Measurements from ENCODE around the gene CYBC1. TPM values are rescaled to one million over a fixed set of nuclear protein-coding genes. Genes with fewer than 3 reads are reported as not detected.
A peak's percentile ranks its signal among the peaks of the same experiment; 100 is the strongest.

The CYBC1 gene
- total RNA-seq, 1 donor from 2014 or later: 30.6 TPM

DNA sequence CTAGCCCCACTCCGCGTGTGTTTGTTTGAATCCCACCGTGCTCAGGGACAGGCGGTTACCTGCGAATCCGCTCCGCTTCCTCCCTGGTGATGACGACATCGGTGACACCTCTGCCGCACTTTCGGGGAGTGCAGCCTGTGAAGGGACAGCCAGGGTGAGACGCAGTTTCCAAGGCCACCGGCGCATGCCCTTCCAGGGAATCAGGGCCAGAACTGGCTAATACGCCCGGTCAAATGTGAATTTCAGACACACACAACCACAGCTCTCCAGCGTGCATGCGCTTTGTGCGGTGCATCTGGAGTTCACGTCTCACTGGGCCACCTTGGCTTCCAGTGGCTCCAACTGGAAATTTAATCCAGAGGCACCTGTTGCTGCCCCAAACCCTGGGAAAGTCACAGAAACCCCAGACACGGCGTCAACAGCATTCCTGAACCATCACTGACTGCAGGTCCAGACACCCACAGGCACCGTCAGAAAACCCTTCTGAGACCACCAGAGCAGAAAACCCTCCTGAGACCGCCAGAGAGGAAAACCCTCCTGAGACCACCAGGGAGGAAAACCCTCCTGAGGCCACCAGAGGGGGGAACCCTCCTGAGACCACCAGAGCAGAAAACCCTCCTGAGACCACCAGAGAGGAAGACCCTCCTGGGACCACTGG lies 39.0 kb downstream of the CYBC1 start:
- no peak for DNase-seq (ENCODE audit: low read depth in 2 of 2)

DNA sequence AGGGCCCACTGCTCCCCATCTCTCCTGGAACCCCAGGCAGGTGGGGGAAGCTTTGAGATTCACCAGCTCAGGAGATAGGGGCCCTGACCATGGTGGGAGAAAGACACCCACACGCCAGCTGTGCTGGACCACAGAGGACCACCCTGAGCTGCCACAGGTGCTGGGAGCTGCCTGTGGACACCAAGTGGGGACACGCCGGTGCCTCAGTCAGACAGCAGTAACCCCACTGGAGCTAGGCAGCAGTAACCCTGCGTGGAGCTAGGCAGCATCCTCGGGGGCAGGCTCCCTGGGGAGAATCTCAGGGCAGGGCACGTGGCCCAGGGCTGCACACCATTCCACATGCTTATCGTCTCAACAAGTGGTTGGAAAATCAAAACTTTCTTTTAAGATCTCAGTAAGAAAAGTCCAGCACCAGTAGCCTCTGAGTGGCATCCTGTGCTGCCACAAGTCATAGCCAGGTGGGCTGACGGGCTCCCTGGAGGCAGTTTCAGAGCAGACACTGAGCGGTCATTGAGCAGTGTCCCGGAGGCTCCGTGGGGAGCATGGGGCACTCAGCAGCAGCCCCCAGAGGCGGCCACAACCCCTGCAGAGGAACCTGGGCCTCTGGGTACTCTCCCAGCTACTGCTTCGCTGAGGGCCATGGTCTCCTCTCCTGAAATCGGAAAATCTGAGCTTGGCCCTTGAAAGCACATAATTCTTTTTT lies 40.4 kb downstream of the CYBC1 start:
- no peak for DNase-seq (ENCODE audit: low read depth in 2 of 2)

DNA sequence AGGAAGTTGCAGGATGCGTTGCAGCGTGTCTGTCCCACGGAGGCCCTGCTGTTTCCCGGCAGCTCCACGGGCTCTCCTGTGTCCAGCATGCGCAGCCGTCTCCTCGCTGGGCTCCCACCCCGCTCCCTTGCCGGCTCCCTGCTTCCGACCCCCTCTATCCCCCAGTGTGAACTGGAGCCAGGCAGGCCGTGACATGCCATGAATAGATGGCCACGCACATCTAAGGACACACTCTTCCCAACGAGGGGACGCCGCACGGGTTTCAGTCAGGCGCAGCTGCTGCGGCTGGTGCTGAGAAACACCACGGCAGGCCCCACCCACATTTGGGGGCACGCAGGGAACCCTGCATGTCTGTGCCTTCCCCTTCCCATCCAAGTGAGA lies 41.6 kb downstream of the CYBC1 start:
- no peak for DNase-seq (ENCODE audit: low read depth in 2 of 2)

DNA sequence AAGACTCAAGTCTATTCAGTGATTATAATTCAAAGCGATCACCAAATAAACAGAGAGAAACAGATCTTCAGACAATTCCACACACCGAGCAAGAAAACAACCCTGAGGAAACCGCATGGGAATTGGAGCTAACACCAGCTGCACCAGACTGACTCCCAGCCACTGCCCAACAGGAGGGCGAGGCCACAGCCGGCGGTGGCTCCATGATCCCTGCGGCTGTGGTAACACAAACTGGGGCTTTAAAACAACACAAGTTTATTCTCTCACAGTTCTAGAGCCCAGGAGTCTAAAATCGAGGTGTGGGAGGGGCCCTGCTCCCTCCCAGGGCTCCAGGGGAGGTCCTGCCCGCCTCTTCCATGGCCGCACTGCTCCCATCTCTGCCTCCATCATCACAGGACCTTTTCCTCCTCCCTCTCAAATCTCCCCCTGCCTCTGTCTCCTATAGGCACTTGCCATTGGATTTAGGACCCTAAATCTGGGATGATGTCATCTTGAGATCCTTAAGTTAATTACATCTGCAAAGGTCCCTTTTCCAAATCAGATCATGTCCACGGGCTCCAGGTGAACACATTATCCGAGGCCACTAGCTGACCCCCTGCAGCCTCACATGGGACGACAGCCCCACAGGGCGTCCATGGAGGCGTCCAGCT lies 42.1 kb downstream of the CYBC1 start:
- no peak for DNase-seq (ENCODE audit: low read depth in 2 of 2)

DNA sequence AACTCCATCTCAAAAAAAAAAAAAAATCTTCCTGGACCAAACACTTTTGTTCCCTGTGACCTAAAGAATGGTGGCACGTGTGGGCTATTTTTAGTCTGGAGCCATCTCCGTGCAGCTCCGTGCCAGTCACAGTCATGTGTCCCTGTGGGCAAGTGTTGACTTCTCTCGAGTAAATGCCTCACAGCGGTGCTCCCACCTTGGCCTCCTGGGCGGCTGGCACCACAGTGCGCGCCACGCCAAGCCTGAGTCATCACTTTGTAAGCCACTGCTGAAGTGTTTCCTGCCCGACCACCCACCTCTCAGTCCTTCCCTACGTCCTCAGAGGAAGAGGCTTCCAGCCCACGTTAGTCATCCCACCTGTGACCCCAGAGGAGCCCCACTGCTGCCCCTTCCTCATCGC lies 43.3 kb downstream of the CYBC1 start:
- DNase-seq (ENCODE audit: low read depth in 2 of 2): no peak

DNA sequence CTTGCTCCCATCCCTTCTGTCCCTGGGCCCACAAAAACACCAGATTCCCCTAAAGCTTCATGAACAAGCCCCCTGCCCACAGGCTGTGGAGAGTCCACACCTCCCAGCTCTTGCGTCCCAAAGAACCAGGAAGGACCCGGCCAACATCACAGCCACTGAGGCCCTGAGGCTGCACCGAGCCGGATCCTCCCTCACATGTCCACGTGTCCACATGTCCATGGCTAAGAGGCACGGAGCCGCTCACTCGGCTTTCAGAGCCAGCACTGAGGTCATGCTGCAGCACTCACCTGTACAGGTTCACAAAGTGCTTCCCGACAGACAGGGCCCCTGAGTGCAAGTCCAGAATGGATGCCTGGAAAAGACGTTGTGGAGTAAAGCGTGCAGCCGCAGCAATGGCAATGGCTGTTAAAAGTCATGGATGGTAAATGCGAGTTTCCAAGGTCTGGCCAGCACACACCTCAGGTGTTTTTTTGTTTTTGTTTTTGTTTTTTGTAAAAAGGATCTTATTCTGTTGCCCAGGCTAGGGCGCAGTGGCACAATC lies 44.4 kb downstream of the CYBC1 start:
- no peak for DNase-seq (ENCODE audit: low read depth in 2 of 2)

DNA sequence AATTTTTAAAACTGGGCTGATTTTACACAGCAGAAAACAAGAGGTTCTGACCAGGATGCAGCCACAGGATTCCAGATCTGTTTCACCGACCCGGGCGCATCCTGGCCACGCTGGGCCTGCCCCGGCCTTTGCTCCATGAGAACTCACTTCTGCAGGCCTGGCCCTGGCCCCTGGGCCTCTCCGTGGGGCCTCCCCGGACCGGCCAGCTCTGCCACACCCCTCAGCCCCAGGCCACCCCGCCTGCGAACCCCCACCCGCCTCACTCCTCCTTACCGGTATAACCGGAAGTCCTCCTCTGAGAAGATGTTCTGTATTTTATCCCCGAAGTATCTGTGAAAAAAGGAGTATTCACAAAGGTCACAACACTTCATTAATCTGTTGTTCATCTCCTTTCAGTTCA lies 45.5 kb downstream of the CYBC1 start:
- DNase-seq (ENCODE audit: low read depth in 2 of 2): no peak

DNA sequence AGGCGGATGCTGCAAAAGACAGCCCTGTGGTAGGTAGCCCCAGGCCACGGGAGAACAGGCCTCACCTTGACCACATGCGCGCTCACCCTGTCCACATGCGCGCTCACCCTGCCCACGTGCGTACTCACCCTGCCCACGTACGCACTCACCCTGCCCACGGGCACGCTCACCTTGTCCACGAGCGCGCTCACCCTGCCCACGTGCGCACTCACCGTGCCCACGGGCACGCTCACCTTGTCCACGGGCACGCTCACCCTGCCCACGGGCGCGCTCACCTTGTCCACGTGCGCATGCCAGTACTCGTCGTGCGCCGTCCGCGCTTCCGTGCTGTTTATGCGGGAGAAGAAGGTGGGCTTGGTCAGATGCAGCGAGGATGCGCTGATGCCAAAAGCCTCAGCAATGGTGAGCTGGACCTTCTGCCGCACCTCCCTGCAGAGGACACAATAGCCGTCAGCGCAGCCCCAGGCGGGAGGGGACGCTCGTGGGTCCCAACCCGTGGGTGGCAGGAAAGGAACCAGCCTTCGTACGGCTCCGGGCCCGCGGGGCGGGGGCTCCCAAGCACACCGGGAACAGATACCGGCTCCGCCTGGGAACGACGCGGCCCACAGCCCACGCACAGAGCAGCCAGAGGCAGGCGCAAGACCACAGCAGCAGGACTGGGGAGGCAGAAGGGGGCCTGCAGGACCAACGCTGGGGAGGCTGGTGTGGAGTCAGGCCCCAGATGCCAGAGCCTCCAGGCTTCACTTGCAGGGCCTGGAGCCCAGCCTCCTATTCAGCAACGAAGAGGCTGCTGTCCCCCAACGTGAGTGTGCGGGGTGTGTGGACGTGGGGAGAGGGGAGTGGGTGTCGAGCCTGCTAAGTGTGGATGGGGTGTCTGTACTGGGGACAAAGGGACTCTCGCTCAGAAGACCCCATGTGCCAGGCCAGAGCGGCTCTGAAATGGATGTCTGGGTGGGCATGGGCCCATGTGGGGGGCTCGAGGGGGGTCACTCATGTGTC lies 46.6 kb downstream of the CYBC1 start:
- DNase-seq (ENCODE audit: low read depth in 2 of 2): no peak

DNA sequence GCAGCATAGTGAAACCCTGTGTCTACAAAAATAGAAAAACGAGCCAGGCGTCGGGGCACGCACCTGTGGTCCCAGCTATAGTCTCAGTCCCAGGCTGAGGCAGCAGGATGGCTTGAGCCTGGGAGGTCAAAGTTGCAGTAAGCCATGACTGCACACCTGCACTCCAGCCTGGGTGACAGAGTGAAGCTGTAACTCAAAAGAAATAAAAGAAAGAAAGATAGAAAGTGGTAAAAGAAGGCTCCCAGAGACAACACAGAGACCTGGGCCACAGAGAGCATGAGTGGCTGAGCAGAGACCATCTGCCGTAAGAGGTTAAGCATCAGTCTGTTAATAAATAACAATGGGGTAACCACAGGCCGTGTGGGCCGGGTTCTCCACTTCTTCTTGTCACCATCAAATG lies 47.7 kb downstream of the CYBC1 start:
- no peak for DNase-seq (ENCODE audit: low read depth in 2 of 2)

DNA sequence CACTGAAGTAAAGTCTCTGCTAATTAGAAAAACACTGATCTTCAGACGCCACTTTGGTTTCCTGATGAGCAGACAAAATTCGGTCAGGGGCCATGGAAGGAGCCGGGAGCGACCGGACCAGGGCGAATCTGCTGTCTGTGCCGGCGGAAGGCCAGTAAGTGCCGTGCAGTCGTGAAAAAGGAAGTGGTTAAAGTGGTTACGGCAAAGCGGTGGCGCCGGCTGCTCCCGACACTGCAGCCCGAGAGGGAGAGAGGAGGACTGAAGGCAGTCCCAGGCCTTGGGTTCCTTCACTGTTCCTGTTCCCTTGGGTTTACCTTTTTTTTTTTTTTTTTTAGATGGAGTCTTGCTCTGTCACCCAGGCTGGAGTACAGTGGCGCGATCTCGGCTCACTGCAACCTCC lies 49.7 kb downstream of the CYBC1 start:
- DNase-seq (ENCODE audit: low read depth in 2 of 2): no peak

DNA sequence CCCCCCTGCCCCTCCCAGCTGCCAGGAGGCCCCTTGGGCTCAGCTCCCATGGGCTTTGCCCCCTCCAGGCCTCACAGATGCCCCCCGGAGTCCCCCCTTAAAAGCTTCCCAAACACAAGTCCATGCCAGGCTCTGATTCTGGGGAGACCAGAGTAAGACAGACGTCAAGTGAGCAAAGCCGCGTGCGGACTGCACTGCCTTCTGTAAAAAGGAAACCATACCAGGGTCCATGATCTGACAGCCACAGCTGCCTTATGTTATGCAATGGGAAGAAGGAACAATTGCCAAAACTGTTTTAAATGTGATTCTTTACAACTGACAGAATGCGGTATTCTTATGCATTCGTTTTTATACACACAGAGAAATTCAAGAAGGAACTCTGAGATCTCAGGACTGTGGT lies 50.3 kb downstream of the CYBC1 start:
- no peak for DNase-seq (ENCODE audit: low read depth in 2 of 2)

DNA sequence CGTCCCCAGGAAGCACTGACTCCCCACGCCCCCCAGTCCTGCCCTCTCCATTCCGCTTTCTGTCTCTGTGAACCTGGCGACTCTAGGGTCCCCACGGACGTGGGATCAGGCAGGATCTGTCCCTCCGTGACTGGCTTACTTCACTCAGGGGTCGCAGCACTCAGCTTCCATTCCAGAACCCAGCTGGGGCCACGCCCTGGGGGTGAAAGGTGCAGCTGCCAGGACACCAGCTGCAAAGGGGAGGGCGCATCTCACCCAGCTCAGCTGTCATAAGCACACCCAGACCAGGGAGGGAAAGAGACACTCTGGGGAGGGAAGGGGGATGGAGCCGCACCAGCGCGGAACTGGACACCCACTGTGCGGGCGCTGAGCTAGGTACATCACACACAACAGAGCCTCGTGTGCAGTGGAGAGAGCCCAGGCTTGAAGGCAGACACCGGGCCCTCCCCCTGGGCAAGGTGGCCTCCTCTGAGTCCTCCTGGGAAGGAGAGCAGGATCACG lies 50.9 kb downstream of the CYBC1 start:
- DNase-seq (ENCODE audit: low read depth in 2 of 2): no peak

DNA sequence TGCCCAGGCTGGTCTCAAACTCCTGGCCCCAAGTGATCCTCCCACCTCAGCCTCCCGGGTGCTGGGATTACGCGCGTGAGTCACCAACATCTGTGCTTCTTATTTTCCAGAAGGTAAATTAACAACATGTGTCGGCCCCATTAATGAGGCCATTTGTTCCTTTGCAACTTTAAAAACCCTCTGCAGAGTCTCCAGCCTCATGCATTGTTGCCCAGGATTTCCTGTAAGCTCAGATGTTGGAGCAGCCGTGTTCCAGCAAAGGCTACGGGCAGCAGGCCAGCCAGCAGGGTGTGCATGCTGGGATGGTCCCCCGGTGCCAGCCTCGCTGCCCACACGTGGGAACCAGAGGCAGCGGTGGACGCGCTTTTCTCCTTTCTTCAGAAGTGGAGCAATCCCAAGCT lies 51.5 kb downstream of the CYBC1 start:
- DNase-seq (ENCODE audit: low read depth in 2 of 2): peak in 1 of 2 donors; percentile 31

DNA sequence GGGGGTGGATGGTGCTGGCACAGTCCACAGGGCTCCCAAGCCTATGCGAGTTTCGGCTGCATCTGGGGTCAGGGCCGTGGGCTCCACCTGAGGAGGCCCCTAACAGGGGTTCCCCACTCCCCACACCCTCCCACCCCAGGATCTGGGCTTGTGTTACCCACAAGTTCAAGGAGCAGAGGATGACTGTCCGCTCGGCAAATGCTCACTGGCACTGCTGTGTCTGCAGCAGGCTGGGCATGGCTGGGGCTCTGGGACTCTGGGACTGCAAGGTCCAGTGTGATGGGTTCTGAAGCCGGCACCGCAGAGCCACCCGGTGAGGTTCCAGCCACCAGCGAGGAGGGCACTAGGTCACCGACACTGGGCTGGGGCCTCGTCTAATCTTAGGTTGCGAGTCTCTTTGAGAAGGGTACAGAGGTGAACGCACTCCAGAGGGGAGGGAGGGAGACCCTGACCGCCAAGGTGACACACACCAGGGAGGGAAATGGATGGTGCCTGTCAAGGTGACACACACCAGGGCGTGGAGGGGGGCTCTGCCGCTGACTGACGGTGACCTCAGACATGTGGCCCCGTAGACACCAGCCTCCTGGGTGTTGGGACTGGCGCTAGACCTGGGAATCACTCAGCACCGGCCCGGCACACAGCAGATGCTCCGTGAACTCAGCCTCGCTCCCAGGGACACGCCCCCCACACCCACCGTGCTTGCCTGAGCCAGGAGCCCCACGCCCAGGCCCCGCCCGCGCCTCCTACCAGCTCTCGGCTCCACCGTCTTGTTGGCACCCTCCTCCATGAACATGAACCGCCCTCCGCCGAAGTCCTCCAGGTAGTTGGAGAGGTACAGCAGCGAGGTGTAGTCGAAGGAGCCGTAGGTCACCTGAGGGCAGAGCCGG lies 52.9 kb downstream of the CYBC1 start:
- DNase-seq (ENCODE audit: low read depth in 2 of 2): no peak

DNA sequence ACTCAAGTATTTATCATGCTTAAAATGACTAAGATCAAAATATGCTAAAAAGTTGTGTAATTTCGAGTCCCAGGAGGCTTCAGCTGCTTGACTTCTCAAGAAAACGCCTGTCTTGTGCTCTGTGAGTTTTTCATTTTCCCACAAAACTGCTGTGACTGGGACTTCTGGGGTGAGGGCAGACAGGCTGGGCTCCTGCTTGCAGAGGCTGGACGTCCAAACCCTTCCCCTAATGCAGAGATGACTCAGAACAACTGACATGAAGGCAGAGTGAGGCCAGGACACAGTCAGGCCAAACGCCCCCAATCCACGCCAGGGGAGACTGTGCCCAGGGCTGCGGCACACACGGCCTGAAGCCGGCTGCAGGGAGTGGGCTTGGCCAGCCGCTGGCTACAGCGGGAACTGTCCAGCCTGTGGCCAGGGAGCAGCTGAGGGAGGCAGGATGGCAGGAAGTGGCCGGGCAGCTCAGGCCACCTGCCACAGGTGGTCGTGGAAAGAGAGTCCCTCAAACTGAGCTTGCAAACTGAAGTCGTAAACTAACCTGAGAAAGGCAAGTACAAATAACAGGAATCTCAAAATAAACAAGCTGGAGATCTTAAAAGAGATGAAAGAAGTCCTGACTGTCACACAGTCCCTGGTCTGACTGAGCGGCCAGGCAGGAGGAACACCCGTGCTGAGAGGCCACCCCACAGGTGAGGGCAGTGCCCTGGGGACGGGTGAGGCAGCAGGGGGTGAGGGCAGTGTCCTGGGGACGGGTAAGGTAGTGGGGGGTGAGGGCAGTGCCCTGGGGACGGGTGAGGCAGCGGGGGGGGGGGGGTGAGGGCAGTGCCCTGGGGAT lies 53.7 kb downstream of the CYBC1 start:
- no peak for DNase-seq (ENCODE audit: low read depth in 2 of 2)

DNA sequence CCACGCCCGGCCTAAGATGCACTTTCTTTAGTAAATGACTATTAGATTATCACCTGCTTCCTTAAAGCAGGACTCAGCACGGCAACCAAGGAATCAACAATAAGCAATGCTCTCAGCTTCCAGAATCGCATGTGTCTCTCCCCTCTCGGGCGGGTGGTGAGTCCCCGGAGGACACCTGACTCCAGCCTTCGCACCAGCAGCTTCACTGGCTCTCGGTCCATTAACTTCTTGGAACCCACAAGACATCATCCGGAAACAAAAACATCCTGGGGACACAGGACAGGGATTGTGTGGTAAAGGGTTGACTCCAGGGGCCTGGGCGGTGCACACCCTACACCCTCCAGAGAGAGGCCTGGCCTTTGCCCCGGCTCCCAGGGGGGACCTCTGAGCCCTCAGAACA lies 56.3 kb downstream of the CYBC1 start:
- no peak for DNase-seq (ENCODE audit: low read depth in 2 of 2)

DNA sequence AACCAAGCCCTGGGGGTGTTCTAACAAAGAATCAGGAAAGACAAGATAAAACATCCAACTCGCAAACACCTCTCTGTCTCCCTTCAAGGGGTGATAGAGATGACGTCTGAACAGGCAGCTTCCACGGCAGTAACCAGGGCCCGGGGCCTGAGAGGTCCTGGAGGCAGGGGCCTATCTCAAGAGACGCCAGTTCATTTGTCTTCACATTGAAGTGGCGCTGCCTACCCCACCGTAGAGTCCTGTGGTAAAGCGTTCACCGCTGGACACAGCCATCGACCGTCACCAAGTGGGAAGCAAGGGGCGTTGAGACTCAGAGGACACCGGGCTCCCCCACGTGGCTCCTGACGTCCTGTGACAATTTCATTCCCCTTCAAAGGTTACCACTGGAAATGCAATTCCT lies 57.6 kb downstream of the CYBC1 start:
- no peak for DNase-seq (ENCODE audit: low read depth in 2 of 2)

Data from dermis microvascular lymphatic vessel endothelial cell (primary cell).